Iris pigment epithelial cell (primary cell): ENCODE data around the gene GPAM.

Experiments
- DNase-seq: peaks from one replicate; pipeline ENCODE4 v3.0.0-alpha.2; 2011; ENCODE audit warnings: low read depth

GPAM gene

DNA sequence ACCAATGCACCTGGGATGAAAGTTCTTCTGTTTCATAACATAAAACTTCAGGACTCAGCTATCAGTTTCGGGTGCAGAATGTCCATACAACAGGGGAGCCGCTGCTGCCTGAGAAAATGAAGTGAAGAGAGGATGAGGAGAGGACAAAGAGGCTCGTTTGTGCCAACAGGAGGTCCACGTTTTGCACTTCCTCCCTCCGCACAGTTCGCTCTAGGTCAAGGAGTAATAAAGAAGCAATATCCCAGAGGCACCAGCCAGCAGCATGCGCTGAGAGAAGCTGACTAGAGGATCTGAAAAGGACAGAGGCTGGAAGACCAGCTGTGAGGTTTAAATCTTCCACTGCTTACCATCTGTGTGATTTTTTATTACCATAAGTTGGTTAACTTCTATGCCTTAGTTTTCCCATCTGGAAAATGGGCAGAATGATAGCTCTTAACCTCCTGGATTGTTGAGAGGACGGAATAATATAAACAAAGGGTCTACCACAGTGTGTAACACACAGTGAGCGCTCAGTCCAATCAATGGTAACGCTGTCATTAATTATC lies 709 bp downstream of the GPAM start:
- no peak for DNase-seq

DNA sequence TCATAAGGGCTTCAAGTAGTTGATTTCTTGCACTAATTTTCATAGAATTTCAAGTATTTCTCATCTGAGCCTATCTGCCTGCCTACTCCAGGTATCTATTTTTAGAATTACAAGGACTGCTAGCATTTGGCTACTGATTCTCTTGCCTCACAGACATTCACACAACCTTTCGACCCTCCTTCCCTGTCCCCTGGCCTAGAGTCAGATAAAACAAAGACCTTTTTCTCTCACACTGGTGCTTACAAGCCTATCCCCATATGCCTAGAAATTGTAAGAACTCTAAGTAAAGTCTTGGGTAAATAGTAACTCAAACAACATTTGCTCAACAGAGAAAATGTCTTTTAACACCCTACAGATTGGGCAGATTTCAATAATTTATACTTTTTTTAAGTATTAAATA lies 6.3 kb downstream of the GPAM start:
- no peak for DNase-seq

GRCh38 chr10:112176543-112176942 lies 7.0 kb downstream of the GPAM start:
- no peak for DNase-seq

DNA sequence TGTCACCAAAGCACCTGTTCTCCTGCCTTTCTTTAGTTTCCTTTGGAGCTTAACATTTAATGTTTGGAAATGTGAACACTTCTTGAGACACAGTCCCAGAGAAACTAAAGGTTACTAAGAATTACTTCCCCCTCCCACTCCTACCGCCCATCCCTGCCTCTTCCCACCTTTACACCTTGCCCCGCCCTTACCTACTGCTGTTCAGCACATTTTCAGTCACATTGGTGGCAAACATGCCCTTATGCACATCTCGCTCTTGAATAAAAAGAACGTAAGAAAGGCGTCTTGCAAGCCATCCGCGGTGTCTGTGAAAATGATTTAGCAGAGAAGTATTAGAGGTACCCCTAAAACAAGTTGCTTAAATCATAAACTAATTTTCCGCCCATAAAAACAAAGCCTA lies 8.2 kb downstream of the GPAM start:
- DNase-seq: no peak

DNA sequence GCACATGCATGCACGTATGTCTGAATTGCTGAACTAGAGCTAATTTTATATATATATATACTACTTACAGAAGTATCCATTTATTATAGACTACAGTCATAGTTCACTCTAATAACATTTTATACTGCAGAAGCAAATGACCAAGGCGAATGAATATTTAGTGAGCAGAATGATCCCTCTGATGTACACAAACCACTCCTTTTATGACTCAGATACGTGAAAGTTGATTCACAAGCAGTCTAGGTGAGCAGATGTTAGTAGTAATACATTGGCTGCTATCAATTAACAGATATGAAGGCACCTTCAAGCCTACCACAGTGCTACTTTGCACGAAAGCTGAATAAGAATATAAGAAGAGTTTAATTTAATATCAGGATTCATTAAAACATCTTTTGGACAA lies 10.4 kb downstream of the GPAM start:
- DNase-seq: no peak

GRCh38 chr10:112168733-112169132 lies 14.8 kb downstream of the GPAM start:
- DNase-seq: no peak

DNA sequence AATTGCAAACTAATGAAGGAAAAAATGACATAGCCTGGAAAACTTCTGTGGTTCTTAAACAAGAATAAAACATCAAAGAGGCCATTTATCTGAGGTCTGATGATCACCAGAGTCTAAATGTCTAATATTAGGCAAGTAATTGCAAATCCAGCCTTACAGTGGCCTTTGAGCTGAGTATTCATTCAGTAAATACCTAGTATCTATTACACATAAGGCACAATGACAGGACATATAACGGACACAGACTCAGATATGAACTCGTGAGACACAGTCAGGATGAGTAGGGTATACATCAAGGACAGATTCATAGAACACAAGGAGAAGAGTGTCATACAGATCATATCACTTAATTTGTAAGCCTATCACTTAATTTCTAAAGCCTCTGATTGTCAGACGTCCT lies 16.8 kb downstream of the GPAM start:
- DNase-seq: no peak

DNA sequence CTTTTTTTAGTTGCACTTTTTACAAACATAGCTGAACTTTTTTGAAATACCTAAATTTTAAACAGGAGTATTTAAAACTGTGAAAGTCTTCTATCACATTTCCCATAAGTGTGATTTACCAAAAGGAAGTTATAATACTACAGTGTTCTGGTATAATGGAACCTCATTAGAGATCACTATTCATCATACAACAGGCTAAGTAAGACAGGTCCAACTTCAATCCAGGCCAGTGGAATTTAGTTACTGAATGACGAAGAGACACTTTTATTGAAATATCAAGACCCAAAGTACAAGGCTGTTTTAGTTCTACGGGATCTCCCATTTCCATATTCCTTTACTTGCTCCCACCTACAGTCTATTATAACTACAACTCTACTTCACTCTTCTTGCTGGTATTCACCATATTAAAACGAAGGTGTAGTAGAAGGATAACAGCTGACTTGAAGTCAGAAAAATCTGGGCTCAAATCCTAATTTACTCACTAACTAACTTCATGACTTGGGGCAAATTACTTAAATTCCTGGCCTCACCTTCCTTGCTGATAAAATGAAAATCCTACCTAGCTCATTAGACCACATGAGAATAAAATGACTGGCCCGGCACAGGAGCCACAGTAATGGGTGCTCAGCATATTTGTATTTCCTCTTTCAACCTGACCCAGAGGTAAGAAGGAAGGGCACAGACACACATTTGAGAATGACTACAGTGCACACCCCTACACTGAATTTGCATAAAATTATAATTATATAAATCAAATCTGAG lies 21.6 kb downstream of the GPAM start:
- no peak for DNase-seq

DNA sequence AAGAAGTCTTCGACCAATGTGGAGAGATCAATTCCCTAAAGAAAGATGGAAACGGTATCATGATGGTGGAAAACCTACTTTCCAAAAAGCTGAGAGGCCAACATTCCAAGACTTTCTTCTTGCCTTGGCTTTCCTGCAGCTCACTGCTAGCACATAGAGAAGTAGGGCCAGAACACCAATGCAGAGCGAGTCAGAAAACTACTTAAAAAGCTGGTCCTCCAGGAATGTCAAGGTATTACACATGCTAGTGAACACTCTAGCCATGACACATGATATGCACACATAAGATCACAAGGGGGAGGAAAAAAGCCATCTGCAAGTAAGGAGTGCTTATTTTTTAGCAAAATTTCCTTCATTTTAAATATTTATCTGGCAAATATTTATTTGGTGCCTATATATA lies 22.7 kb downstream of the GPAM start:
- no peak for DNase-seq

DNA sequence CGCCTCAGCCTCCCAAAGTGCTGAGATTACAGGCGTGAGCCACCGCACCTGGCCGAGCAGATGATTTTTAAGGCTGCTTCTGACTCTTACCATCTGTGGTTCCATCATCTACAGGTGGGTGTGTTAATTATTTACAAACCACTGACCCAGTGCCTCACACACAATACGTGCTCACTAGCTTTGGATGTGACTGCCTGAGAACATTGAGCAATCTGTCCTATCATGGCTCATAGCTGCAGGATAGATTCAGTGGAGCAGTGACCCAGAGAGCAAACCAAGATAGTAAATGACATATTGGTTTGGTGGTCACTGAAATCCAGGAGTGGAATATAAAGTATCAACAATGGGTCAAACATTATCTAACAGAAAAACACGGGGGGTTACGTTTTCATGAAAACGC lies 24.1 kb downstream of the GPAM start:
- no peak for DNase-seq

DNA sequence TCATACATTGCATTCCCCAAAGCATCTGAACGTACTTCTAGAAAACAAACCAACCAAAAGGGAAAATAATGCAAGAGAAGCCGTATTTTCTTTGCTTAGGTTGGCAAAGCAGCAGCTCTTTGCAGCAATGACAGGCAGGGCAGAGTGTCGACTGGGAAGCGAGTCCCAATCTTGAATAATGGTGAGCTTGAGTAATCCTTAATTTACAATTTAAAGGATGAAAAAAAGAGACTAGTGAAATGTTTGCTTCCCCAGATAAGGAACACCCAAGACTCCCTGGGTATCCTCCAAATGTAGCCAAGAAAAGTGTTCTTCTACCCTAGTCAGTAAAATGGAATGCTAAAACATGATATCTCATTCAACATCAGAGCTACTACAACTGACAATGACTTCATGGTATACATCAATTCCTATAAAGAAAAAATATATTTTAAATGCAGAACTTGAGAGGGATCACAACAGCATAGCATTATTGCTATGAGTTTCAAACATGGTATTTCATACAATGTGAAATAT lies 32.0 kb downstream of the GPAM start:
- no peak for DNase-seq

- DNase-seq: no peak
These were observed 35.2 kb downstream of the GPAM start for GRCh38 chr10:112148331-112148730.

DNA sequence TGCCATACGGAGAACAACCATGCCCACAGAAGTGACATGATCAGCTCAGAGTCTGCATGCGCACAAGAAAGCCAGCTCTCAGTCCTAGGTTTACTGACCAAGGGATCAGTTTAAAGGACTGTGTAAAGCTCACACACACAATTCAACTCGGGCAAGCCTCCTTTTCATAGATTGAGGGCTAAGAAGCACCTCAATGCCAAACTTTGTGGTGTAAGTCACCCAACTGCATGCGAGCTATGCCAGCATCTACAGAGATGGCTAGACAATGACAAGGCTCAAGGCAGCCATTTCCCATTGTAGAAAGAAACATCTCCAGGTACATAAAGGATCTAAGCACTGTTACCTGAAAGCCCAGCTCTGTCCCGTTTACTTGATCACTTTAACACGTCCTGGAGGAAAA lies 36.8 kb downstream of the GPAM start:
- DNase-seq: no peak

DNA sequence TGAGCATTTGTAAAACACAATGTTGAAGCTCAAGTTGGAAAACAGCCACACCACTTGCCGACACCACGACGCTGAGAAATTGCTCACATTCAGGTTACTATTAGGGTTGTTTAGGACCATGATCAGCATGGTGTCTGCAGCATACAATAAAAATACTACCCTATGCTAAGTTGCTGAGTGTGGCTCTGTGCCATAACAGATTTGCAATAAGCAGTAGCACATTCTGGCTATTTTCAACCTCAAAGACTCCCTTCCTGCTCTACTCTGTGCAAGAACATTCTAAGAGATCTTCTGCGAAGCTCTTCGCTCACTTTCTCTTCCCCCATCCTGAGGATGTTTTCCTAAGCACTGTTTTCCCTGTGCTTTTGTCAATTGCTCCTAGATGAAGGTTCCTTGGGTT lies 38.3 kb downstream of the GPAM start:
- DNase-seq: no peak

DNA sequence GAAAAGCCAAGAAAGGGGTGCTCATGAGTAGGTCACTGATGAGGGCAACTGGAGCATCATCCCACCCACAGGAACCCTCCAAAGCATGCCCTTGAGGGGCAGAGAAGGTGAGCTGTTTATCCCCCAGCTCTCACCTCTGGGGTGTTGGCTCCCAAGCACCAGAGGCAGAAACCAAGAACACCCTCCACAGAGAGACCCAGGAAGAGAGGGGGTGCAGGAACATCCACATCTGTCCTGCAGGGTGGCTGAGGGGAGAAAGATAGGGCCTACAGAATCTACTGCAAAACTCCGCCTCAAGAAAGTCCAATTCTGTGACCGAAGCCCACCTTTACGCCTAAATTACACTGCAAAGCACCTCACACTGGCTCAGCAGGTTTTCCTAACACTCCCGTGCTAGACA lies 40.1 kb downstream of the GPAM start:
- no peak for DNase-seq

- no peak for DNase-seq
These were observed 42.3 kb downstream of the GPAM start for GRCh38 chr10:112141292-112141691.

GRCh38 chr10:112140110-112140970 lies 43.2 kb downstream of the GPAM start:
- peak; percentile 70 for DNase-seq

DNA sequence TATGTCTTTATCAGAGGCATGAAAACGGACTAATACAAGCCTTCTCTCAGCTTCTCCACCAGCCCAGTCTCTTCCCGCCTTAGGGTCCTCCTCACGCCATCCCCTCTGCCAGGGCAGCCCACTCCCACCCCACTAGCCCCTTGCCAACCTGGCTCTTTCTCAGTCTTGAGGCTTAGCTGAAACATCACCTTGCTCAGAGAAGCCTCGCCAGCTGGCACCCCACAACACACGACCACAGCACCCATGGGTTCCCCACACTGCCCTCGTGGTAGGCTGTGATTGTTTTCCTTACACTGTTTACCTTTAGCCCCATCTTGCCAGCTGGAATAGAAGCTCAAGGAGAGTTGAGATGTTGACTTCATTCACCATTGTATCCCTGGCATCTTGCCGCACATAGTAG lies 44.4 kb downstream of the GPAM start:
- DNase-seq: no peak

DNA sequence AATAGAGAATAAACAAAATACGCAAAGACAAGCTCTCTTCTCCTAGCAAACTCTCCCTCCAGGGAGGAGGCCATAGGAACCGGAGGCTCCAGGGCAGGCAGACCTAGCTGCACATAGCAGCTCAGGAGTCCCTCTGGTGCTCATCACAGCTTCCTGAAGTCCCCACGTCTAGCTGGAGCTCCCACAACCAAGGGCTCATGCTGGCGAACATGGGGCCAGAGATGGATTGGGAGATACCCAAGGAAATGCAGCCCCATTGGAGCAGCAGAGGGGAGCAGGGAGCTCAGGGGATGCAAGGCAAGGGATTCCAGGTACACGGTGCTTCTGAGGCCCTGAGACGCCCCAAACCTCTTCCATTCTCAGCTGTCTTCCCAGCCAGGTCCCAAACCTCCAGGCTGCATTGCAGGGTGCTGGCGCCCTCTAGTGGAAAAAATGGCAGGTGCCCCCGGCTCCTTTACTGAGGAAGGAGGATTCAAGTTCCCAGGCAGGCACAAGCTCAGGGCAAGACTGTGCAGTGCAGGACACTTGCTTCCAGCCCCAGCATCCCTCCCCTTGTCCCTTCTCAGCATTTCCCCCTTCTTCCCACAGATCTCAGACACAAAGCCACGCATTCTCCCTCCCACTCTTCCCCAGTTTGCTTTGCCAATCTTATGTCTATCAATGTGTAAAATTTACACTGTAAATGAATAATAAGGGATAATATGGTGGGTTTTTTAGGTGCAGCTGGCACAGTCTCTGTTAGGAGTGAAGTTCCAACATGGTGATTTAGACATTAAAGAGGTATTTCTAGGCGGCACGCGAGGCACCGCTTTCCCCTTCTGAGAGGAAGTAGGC lies 46.2 kb downstream of the GPAM start:
- peak; percentile 61 for DNase-seq

DNA sequence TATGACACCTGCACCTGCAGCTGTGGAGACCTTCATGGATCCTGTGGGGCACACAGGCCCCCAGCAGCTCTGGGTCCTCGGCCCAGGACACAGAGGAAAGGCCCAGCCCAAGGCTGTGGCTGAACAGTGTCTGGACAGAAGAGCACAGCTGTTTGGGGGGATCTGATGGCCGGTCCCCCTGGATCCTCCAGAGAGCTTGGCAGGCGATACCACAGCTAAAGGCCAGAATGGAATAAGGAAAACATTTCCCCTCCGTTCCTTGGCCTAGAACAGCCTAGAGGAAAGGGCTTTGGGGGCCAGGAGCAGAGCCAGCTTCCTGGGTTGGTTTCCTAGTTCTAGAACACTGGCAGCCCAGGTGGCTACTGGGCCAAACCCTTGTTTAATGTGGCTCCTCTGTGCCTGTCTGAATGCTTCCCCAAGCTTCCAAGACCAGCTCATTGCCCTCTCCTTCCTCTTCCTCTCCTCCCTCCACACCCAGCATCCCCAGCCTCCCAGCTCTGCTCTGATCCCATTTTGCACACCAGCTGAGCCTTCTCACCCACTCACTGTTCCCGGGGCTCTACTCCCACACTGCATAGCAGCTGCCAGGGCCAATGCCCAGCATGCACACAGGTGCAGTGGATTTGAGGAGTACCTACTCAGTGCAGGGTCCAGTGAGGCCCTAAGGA lies 46.9 kb downstream of the GPAM start:
- no peak for DNase-seq

- no peak for DNase-seq
These were observed 48.0 kb downstream of the GPAM start for GRCh38 chr10:112135604-112136003.

- DNase-seq: no peak
These were observed 51.1 kb downstream of the GPAM start for GRCh38 chr10:112132435-112132834.
